HS-27A (cell line): ENCODE results near the gene DOCK2.

ENCODE experiments used
- DNase-seq: peaks from one replicate; pipeline ENCODE4 v3.0.0-alpha.2; 2012; ENCODE audit warnings: low read depth, missing footprints

DOCK2 gene

GRCh38 chr5:169989365-169989764, 352.3 kb downstream of the DOCK2 start:
- no peak for DNase-seq

GRCh38 chr5:169991115-169991869, 354.2 kb downstream of the DOCK2 start:
- DNase-seq, result no peak

GRCh38 chr5:169992789-169993484, 355.9 kb downstream of the DOCK2 start:
- no peak for DNase-seq

GRCh38 chr5:169993485-169993790, 356.4 kb downstream of the DOCK2 start:
- no peak for DNase-seq

GRCh38 chr5:169997798-169998197, 360.7 kb downstream of the DOCK2 start:
- DNase-seq, result no peak

- DNase-seq, result no peak
These were observed 362.5 kb downstream of the DOCK2 start for GRCh38 chr5:169999621-170000020.

GRCh38 chr5:170000155-170000554, 363.1 kb downstream of the DOCK2 start:
- DNase-seq, result no peak

GRCh38 chr5:170006021-170006420, 368.9 kb downstream of the DOCK2 start:
- DNase-seq, result no peak

GRCh38 chr5:170008376-170008775, 371.3 kb downstream of the DOCK2 start:
- no peak for DNase-seq

GRCh38 chr5:170010595-170010994, 373.5 kb downstream of the DOCK2 start:
- no peak for DNase-seq

GRCh38 chr5:170011751-170012150, 374.7 kb downstream of the DOCK2 start:
- DNase-seq, result no peak

- DNase-seq, result no peak
These were observed 375.5 kb downstream of the DOCK2 start for GRCh38 chr5:170012622-170013021.

- no peak for DNase-seq
These were observed 383.3 kb downstream of the DOCK2 start for GRCh38 chr5:170020423-170020822.

GRCh38 chr5:170021506-170021905, 384.4 kb downstream of the DOCK2 start:
- DNase-seq, result no peak

GRCh38 chr5:170025853-170026252, 388.8 kb downstream of the DOCK2 start:
- DNase-seq, result no peak

GRCh38 chr5:170028124-170028523, 391.0 kb downstream of the DOCK2 start:
- no peak for DNase-seq

- no peak for DNase-seq
These were observed 397.2 kb downstream of the DOCK2 start for GRCh38 chr5:170034231-170034630.

GRCh38 chr5:170038241-170038640, 401.2 kb downstream of the DOCK2 start:
- no peak for DNase-seq

GRCh38 chr5:170039830-170040229, 402.8 kb downstream of the DOCK2 start:
- no peak for DNase-seq

- DNase-seq, result no peak
These were observed 409.2 kb downstream of the DOCK2 start for GRCh38 chr5:170046241-170046640.

GRCh38 chr5:170049713-170050112, 412.6 kb downstream of the DOCK2 start:
- no peak for DNase-seq

- DNase-seq, result no peak
These were observed 416.8 kb downstream of the DOCK2 start for GRCh38 chr5:170053896-170054295.

GRCh38 chr5:170055606-170056005, 418.5 kb downstream of the DOCK2 start:
- no peak for DNase-seq
